HS-27A (cell line): ENCODE data around the gene CHRNA3.
"Not testable (repeated sequence)": the region's sequence is repeated elsewhere in the genome, so short reads cannot be mapped to it uniquely, and the experiment has no call there.

Source experiments
- DNase-seq: peaks from one replicate; pipeline ENCODE4 v3.0.0-alpha.2; 2012; ENCODE audit warnings: low read depth, missing footprints

The CHRNA3 gene

DNA sequence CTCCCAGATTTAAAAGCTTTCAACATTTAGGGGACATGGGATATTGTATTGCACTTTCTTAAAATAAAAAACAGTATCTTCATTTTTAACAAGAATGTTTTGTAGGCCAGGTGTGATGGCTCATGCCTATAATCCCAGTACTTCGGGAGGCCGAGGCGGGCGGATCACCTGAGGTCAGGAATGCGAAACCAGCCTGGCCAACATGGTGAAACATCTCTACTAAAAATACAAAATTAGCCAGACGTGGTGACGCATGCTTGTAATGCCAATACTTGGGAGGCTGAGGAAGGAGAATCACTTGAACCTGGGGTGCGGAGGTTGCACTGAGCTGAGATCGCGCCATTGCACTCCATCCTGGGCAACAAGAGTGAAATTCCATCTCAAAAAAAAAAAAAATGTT is 60.6 kb downstream of the CHRNA3 start:
- DNase-seq, result not testable (repeated sequence)

DNA sequence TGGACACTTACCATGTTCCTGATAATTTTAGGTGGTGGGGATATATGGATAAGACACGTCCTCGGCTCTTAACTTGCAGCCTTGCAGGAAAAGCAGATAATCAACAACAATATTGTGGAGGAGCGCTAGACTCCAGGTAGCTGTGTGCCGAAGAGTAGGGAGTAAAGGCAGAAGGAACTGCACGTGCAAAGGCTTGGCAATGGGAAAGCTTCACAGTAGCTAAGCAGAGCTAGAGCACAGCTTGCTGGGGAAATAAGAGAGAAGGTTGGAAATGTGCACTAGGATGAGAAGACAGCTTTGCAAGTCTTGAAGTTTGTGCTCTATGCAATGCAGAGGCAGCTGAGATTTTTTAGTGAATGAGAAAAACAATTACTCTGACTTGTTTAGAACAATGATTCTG is 68.2 kb downstream of the CHRNA3 start:
- DNase-seq, result no peak

DNA sequence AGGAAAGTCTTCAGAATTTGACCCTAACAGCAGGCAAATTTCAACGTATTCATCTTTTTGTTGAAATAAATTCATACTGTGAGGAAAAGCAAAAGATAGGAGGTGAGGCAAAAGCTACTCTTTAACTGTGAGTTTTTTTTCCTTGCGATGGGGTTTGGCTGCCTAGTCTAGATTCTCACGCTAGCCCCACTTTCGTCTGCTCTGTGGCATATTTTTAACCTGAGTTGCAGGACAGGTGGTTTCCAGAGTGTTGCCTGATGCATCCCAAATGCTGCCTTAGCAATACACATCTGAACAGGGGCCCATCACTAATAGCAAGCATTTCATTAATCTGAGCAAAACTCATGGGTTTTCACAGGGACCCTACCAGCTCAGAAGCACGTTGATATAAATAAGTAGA is 68.9 kb downstream of the CHRNA3 start:
- DNase-seq, result no peak

DNA sequence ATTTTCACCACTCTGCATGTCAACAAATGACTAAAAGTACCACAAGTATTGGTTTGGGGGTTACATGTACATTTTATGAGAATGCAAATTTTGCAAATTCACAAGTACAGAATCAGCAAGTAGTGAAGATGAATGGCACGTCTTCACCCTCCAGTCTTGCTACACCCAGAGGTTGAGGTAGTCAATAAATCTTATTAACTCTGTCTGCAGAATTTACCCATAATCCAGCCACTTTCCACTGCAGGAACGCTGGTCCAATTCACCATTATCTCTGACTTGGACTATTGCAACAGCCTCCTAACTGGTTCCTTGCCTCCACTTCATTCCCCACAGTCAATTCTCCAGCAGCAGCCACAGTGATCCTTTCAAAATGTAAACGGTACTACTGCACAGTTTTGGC is 70.0 kb downstream of the CHRNA3 start:
- no peak for DNase-seq

DNA sequence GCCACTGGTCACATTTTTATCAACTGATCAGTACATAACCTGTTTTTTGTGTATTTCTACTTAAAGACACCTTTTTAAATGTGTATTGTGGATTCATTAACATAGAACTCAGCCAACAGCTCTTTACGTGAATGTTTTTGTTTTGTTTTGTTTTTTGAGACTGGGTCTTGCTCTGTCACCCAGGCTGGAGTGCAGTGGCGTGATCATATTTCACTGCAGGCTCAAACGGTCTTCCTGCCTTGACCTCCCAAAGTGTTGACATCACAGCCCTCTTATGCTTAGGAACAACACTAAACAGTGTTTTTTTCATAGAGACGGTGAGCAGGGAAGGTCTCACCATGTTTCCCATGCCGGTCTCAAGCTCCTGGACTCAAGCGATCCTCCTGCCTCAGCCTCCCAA is 70.6 kb downstream of the CHRNA3 start:
- no peak for DNase-seq
